Muscle of leg (tissue), 11 donors: ENCODE results near the gene WDR27. TPM values are rescaled to one million over a fixed set of nuclear protein-coding genes. Genes with fewer than 3 reads are reported as not detected.

Source experiments
- DNase-seq: peaks from one replicate; pipeline ENCODE4 v3.0.0; 2013
- H3K27ac ChIP-seq: one replicate; pipeline ENCODE4 v1.5.1; 2013; ENCODE audit warnings: mild to moderate bottlenecking, low read length, control low read depth
- H3K27me3 ChIP-seq: one replicate; pipeline ENCODE4 v1.6.1; 2013; ENCODE audit warnings: low read length; ENCODE audit not compliant: control insufficient read depth, insufficient read depth
- H3K36me3 ChIP-seq: one replicate; pipeline ENCODE4 v1.6.1; 2013; ENCODE audit warnings: low read length; ENCODE audit not compliant: control insufficient read depth, insufficient read depth
- H3K4me1 ChIP-seq: one replicate; pipeline ENCODE4 v1.6.1; 2013; ENCODE audit warnings: low read length; ENCODE audit not compliant: control insufficient read depth, insufficient read depth
- H3K4me3 ChIP-seq: one replicate; pipeline ENCODE4 v1.5.1; 2013; ENCODE audit warnings: low read length, control low read depth
- H3K9me3 ChIP-seq: replicated peaks from 2 replicates; pipeline ENCODE4 v1.6.1; 2013; ENCODE audit warnings: low read depth, low read length; ENCODE audit not compliant: control insufficient read depth
- WGBS: methylation state at CpG from one replicate; pipeline ENCODE4 v1.1.5; 2013; ENCODE audit warnings: missing lambda C conversion rate; ENCODE audit not compliant: insufficient coverage; 5-methylcytosine and 5-hydroxymethylcytosine counted together
- polyA plus RNA-seq, 8 donors: library from polyadenylated mRNA; unstranded; fragments of 120-200 nt; gene quantifications; one replicate each; pipeline versions ENCODE4 v1.2.1 to v1.2.3, GENCODE V29; 2013; ENCODE audit warnings: inconsistent platforms in 1 of 8, low replicate concordance in 1 of 8; ENCODE audit not compliant: insufficient read length in 8 of 8, insufficient read depth in 1 of 8
- total RNA-seq: library from RNA; stranded (reverse); fragments of 120-200 nt; gene quantifications from one replicate; pipeline ENCODE4 v1.2.4, GENCODE V29; 2013

WDR27 gene
- total and polyA plus RNA-seq, 9 donors: 21.5 to 49.4 (median 30.3) TPM

DNA sequence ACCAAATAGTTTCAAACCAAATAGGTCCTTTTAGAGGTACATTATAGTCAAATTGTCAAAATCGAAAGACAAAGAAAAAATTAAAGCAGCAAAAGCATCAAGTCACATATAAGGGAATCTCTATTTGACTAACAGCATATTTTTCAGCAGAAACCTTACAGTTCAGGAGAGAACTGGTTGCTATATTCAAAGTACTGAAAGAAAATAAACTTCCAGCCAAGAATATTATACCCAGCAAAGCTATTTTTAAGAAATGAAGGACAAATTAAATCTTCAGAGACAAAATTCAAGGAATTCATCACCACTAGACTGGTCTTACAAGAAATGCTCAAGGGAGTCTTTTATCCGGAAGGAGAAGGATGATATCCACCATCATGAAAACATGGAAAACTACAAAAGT is 16.0 kb downstream of the WDR27 start:
- H3K36me3 ChIP-seq: peaks cover 46% of the 10 kb centered on the region
- no peak overlapping the region for H3K4me3 ChIP-seq
- H3K4me1 ChIP-seq: no peaks in the 10 kb centered on the region
- H3K27ac ChIP-seq: no peak overlapping the region
- H3K9me3 ChIP-seq: peaks cover 32% of the 10 kb centered on the region
- WGBS: no CpG with 5 or more reads among the region's 2 CpGs
- no peak for DNase-seq
- H3K27me3 ChIP-seq: no peaks in the 10 kb centered on the region

DNA sequence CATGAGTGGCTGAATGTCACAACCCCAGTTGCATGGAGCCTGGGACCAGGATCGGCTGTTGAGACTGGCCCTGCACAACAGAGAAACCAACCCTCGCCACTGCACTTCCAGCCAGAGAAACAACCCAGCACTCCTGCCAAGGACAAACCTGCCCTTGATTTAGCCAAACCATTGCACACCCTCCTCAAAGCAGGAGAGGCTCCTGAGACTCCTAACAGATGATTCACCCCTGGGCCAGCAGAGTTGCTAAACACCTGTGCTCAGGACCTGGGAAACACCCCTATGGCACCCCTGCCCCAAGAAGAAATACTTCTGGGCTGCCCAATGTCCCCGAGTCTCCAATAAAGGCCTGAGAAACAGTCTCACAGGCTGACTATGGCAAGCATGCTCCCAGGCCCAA is 17.8 kb downstream of the WDR27 start:
- no peak for DNase-seq
- WGBS: 100% methylated on average over 1 of the region's 3 CpGs
- peaks cover 42% of the 10 kb centered on the region for H3K36me3 ChIP-seq
- H3K27ac ChIP-seq: no peak overlapping the region
- peaks cover 22% of the 10 kb centered on the region for H3K9me3 ChIP-seq
- H3K4me3 ChIP-seq: no peak overlapping the region
- H3K4me1 ChIP-seq: no peaks in the 10 kb centered on the region
- no peaks in the 10 kb centered on the region for H3K27me3 ChIP-seq

DNA sequence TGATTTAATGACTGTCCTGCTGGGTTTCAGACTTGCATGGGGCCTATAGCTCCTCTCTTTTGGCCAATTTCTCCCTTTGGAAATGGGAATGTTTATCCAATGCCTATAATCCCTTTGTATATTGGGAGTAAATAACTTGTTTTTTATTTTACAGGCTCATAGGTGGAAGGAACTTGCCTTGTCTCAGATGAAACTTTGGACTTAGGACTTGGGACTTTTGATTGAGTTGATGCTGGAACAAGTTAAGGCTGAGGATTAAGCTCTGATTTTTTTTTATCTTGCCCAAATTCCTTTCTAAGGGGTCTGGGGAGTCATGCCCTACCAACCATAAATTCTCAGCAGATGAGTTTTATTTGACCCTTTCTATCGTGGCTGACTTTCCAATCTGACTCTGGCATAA is 23.5 kb downstream of the WDR27 start:
- DNase-seq: no peak
- peaks cover 5% of the 10 kb centered on the region for H3K9me3 ChIP-seq
- 40% methylated on average over 1 of the region's 1 CpG for WGBS

DNA sequence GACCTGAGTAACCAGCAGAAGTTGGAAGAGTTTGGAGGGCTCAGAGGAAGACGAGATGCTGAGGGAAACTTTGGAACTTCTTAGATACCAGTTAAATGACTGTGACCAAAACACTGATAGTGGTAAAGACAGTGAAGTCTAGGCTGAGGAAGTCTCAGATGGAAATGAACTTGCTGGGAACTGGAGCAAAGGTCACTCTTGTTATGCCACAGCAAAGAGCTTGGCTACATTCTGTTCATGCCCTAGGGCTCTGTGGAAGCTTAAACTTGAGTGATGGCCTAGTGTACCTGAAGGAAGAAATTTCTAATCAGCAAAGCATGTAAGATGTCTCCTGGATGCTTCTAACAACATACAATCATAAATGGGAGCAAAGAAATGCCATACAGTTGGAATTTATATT is 24.7 kb downstream of the WDR27 start:
- Histone ChIP-seq H3K4me1 (no peaks in the 10 kb centered on the region), H3K4me3 (no peak overlapping the region), H3K9me3 (peaks cover 4% of the 10 kb centered on the region), H3K36me3 (peaks cover 26% of the 10 kb centered on the region), H3K27ac (no peak overlapping the region), H3K27me3 (no peaks in the 10 kb centered on the region)
- 92% methylated on average over 1 of the region's 1 CpG for WGBS
- DNase-seq: no peak

More for the DNA sequence above, 23.5 kb downstream of the WDR27 start:
- H3K4me3 ChIP-seq: no peak overlapping the region
- H3K4me1 ChIP-seq: no peaks in the 10 kb centered on the region
- H3K36me3 ChIP-seq: peaks cover 32% of the 10 kb centered on the region
- H3K27me3 ChIP-seq: no peaks in the 10 kb centered on the region
- H3K27ac ChIP-seq: no peak overlapping the region

GRCh38 chr6:169675011-169675410 is 26.8 kb downstream of the WDR27 start:
- peaks cover 24% of the 10 kb centered on the region for H3K36me3 ChIP-seq
- no peak overlapping the region for H3K4me3 ChIP-seq
- no peaks in the 10 kb centered on the region for H3K9me3 ChIP-seq
- H3K27ac ChIP-seq: no peak overlapping the region
- no peaks in the 10 kb centered on the region for H3K4me1 ChIP-seq
- no peak for DNase-seq
- no peaks in the 10 kb centered on the region for H3K27me3 ChIP-seq
- 100% methylated on average over 1 of the region's 3 CpGs for WGBS

- no peaks in the 10 kb centered on the region for H3K9me3 ChIP-seq
- no peaks in the 10 kb centered on the region for H3K27me3 ChIP-seq
- no peak overlapping the region for H3K27ac ChIP-seq
- 98% methylated on average over 5 of the region's 5 CpGs for WGBS
- H3K4me1 ChIP-seq: no peaks in the 10 kb centered on the region
- DNase-seq: no peak
- no peak overlapping the region for H3K4me3 ChIP-seq
- peaks cover 25% of the 10 kb centered on the region for H3K36me3 ChIP-seq
These were observed 30.3 kb downstream of the WDR27 start for GRCh38 chr6:169671563-169671962.

DNA sequence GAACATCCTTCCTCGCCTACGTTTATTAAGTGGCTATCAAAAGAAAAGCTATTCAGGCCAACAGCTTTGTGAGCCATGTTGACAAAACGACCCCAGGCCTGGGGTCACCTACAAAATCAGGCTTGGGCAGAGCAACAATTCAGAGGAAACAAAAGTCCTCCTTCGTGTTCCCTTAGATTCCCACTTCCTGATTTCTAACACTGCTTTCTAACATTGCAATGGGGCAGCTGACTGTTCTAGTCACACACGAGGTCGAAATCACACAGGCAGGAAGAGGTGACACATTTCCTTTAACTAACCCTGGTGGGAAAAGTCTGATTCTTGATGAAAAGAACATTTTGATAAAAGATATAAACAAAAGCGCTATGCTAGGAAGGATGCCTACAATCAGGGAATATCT is 31.9 kb downstream of the WDR27 start:
- no peaks in the 10 kb centered on the region for H3K4me1 ChIP-seq
- peak overlapping the region; percentile 67 for H3K27ac ChIP-seq
- no peaks in the 10 kb centered on the region for H3K9me3 ChIP-seq
- H3K27me3 ChIP-seq: no peaks in the 10 kb centered on the region
- no peak overlapping the region for H3K4me3 ChIP-seq
- 50% methylated on average over 4 of the region's 7 CpGs for WGBS
- peaks cover 35% of the 10 kb centered on the region for H3K36me3 ChIP-seq
- peak; percentile 51 for DNase-seq

- Histone ChIP-seq H3K4me3 (no peak overlapping the region), H3K4me1 (no peaks in the 10 kb centered on the region), H3K27me3 (no peaks in the 10 kb centered on the region), H3K9me3 (no peaks in the 10 kb centered on the region), H3K27ac (no peak overlapping the region), H3K36me3 (peaks cover 39% of the 10 kb centered on the region)
- 91% methylated on average over 6 of the region's 6 CpGs for WGBS
- no peak for DNase-seq
These were observed 32.7 kb downstream of the WDR27 start for GRCh38 chr6:169669147-169669546.

DNA sequence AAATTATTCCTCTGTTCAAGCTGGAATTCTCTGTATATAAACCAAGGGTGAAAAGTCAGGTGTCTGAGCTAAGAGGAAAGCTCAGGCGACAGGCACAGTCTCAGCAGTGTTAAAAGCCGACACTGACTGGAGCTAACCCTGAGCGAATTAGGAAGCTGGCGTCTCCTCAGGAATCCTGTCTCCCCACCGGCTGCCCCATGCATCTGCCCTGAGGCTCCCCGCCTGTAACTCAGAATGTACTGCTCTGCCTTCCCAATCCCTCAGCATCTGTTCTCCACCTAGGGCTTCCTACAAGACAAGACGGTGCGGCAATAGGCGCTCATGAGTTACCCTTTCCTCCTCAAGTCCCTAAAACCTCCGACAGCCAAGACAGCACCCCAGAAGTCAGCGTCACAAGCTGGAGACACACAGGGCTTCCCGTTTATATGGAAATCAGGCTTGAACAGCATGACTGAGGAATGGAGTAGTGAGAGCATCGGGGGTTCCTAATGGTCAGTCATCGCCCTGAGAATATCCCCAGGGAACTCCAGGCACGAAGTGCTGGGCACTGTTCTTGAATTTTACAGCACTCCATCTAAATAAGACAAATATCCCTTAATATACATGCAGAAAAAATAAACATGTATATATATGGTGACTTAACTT is 33.5 kb downstream of the WDR27 start:
- Histone ChIP-seq H3K4me1 (no peaks in the 10 kb centered on the region), H3K4me3 (no peak overlapping the region), H3K27ac (no peak overlapping the region), H3K9me3 (no peaks in the 10 kb centered on the region), H3K36me3 (peaks cover 47% of the 10 kb centered on the region), H3K27me3 (no peaks in the 10 kb centered on the region)
- DNase-seq: no peak
- 88% methylated on average over 10 of the region's 15 CpGs for WGBS

GRCh38 chr6:169667716-169668115 is 34.1 kb downstream of the WDR27 start:
- DNase-seq: no peak
- H3K9me3 ChIP-seq: no peaks in the 10 kb centered on the region
- 94% methylated on average over 25 of the region's 27 CpGs for WGBS
- no peak overlapping the region for H3K27ac ChIP-seq
- H3K4me3 ChIP-seq: no peak overlapping the region
- no peaks in the 10 kb centered on the region for H3K4me1 ChIP-seq
- H3K27me3 ChIP-seq: no peaks in the 10 kb centered on the region
- H3K36me3 ChIP-seq: peaks cover 51% of the 10 kb centered on the region

GRCh38 chr6:169666441-169666840 is 35.4 kb downstream of the WDR27 start:
- Histone ChIP-seq H3K4me3 (no peak overlapping the region), H3K36me3 (peaks cover 56% of the 10 kb centered on the region), H3K27ac (no peak overlapping the region), H3K27me3 (no peaks in the 10 kb centered on the region), H3K9me3 (no peaks in the 10 kb centered on the region), H3K4me1 (no peaks in the 10 kb centered on the region)
- DNase-seq: no peak
- WGBS: 97% methylated on average over 18 of the region's 18 CpGs
